Stimulated activated CD4-positive, alpha-beta T cell treated with anti-CD3 and anti-CD28 coated beads, Interleukin-1b, Interleukin-23, amount 100 ng/mL, for 24 hours (primary cell): Measurements from ENCODE around the gene PCDH12.

ENCODE experiments used
- DNase-seq, 4 experiments: peaks; one replicate each; pipeline ENCODE4 v3.0.0-alpha.2; 2020; ENCODE audit warnings: low read depth in 4 of 4, low spot score in 1 of 4

PCDH12 gene

DNA sequence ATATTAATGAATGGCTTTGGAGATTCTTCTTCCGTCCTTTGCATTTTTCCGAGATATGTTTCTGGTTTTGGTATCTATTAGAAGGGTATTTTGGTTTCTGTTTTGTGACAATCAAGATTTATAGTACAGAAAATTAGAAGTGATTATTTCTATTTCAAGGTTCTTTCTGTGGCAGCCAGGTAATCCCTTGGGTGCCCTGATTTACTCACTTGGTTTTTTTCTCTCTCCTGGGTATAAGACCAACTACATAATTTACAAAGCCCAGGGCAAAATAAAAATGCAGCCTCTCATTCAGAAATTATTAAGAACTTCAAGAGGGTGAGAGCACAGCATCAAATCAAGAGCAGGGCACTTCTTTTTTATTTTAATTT, 8.9 kb upstream of the PCDH12 start:
- DNase-seq: no peak

DNA sequence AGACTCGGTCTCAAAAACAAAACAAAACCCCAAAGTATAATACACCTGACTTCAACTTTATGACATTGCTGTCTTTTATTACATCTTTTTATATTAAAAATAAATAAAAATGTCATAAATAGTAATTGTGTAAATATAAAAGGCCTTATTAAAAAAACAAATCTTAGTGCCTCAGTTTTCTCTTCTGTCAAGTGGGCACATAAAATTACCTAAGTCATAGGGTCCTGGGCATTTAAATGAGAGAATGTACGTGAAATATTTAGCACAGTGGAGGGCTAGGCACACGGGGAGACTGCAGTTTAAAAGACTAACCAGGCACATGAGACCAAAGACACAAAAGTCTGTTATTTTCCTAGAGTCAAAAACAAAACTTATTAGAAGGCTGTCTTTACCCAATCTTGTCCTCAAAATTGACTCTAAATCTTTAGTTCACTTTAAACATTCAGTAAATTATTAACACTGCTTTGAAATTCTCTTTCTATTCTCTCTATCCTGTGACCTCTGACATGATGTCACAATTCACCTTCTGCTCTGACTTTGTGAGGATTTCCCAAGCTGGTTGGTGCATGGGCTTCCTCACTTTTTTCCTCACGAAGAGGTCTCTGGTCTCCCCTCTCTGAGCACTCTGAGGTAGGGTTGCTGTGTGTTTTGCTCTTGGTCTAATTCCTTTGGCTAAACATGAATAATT, 8.4 kb upstream of the PCDH12 start:
- no peak for DNase-seq

DNA sequence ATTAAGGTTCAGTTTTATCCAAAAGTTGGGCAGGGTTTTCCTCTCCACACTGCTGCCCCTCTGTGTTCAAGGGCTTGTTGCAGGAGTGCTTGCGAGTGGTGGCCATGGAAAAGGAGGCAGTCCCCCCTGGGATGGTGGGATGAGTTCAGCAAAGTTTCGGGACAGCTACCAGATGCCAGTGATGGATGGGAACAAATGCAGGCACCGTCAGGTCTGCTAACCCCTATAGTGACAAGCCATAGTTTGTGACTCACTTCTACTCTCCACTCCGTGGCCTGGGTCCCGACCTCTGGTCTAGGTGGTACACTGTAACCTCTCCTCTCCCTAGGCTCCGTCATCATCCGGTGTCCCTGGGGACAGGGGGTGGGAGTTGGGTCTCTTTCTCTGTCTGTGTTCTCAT, 7.1 kb upstream of the PCDH12 start:
- no peak for DNase-seq

DNA sequence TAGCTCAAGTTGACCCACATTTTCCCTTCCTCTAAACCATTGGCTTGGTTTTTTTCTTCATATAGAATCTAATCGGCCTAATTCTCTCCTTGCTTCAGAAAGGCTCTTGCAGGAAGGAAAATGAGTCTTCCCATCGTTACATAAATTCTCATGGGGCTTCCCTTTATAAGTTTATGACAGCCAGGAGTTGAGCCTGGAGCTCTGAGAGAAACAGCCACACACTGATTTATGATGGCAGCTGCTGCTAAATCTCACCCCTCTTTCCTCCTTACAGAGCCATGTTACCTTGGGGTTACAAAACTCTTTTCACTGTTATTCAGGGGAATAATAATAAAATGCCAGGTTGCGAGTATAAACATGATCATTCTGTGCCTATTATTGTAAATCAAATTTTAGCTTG, 5.7 kb upstream of the PCDH12 start:
- no peak for DNase-seq

DNA sequence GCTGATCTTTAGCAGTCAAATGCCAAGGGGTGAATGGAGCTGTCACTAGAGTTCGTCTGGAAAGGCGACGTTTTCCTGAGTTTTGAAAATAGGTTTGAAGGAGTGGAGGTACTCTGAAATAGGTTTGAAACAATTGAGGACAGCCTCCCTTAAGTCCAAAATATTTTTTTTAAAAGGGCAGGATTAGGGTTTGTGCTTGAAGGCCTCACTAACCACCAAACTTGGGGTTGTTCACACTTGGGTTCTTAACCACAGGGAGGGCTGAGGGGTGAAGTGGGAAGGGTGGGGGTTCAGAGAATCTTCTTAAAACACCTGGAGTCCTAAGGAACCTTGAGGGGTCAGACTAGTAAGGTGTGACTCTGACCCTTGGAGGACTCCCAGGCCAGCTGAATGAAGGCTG, 3.5 kb upstream of the PCDH12 start:
- no peak for DNase-seq

DNA sequence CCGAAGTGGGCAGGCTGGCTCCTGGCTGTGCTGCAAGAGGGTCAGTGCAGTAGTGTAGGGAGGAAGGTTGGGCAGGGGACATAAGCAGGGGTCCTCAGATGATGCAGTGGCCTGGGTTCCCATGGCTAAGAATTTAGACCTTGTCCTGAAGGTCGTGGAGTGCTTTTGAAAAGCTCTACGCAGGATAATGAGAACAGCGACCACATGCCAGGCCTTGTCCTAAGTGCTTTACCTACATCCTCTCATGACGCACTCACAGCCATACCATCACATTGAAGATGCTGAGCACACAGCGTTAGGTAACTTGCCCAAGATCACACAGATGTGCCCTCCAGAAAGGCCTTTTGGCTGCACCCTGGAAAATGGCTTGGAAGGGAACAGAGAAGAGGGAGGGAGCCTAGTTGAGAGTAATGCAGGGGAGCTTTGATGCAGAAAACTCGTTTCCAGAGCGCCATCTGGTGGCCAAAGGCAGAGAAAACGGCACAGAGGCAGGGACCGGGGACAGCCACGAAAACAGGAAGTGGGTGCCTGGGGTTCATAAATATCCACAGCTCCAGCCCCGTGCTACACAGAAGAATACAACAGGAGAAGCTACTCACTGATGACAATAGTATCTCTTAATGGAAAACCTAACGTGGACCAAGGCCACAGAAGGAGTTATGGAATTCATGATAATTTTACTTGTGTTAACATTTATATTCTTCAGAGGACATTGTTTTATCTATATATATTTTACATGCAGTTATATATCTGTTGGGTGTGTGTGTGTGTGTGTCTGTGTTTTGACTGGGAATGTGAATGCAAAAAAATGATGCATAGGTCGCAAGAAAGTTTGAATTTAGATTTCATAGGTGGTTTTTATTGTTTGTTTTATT, 2.7 kb upstream of the PCDH12 start:
- DNase-seq: peak; percentile 82 to 89 (median 85)

DNA sequence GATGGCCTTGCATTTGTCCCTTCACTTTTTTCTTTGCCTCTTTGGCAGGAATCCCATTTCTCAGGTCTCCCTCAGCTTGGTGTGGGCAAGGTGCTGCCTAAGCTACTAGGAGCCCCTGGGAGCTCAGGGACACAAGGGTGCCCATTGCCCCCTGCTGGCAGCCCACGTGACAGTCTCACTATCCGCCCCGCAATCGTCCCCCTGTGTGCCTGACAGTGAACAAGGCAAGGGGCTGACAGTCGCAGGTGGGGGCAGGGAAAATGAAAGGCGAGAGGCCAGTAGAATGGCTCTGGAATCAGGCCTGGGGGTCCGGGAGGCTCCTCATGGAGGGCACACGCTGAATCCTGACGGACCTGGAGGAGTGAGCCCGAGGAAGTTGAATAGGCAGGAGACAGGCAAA, 2.0 kb upstream of the PCDH12 start:
- DNase-seq: no peak

DNA sequence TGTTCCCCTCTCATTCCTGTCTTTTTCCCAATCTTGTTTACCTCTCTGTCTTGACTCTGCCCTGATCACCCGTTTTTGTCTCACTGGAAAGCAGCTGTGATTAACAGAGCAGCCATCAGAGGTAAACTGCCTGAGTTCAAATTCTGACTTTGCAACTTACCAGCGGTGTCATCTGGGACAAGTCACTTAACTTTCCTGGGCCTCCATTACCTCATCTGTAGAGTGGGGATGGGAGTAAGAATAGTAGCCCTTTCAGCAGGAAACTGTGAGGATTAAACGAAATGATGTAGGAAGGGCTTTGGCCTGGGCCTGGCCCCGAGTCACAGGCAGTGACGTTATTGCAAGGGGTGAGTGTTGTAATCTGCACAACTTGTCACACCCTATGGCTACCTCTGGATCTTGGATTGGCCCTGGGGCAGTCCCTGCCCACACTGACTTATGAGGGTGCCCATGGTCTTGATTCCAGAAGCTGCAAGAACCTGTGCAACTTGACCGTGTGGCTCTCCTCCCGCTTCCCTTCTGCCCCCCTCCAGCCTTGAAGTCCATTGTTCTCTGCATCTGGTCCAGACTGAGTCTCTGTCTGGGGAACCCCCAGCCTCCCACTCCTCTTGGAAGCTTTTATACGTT, 657 bp upstream of the PCDH12 start:
- DNase-seq: no peak

DNA sequence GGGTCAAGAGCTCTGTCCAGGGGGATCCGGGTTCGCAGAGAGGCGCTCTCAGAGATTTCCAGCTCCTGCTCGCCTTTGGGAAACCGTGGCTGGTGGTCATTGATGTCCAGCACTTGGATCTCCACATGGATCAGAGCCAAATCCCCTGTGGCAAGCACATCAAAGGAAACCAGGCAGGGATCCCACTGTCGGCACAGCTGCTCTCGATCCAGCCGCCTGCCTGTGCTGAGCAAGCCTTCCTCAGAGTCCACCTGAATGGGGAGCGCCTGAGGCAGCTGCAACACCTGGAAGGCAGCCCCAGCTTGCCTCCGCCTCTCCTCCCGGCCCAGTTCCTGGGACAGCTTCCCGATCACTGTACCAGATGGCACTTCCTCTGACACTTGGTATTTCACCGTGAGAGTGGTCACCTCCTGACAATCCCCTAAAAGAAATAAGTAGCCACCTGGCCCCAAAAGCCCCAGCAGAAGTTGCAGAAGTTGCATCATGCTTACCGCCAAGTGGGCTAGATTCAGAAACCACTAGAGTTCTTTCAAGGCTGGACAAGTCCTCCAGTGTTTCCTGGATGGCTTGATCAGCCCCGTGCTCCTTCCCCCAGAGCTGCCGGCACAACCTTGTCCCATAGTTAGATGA, 520 bp downstream of the PCDH12 start:
- no peak for DNase-seq

DNA sequence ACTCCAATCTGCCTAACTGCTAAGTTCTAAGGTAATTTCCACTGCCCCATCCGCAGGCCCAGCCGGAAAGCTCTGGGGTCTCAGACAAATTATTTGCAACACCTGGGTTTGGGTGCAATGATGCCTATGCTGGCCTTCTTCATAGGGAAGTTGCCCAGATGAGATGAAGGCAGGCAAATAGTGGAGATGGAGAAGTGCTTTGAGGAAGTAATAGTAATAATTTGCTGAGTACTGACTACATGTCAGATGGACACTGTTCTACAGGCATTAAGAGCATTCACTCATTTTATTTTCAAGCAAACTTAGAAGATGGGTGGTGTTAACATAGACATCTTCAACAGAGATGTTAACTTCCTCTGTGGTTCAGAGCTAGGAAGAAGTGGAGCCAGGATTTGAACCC, 3.8 kb downstream of the PCDH12 start:
- no peak for DNase-seq

DNA sequence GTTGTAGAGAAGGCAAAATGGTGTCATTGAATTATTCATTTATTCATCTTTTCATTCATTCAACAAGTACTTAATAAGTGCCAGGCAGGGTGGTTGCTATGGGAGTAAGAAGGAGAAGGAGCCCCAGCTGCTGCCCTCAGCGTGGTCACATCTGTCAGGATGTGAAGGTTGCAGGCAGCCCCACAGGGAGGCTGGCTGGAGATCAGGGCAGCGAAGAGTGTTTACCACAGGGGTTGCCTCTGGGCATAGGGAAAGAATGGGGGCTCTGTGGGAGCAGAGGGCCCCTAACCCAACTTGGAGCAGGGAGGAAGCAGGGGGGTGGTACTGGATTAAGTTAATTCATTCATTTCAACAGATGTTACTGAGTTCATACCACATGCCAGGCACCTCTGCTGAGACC, 6.0 kb downstream of the PCDH12 start:
- no peak for DNase-seq

DNA sequence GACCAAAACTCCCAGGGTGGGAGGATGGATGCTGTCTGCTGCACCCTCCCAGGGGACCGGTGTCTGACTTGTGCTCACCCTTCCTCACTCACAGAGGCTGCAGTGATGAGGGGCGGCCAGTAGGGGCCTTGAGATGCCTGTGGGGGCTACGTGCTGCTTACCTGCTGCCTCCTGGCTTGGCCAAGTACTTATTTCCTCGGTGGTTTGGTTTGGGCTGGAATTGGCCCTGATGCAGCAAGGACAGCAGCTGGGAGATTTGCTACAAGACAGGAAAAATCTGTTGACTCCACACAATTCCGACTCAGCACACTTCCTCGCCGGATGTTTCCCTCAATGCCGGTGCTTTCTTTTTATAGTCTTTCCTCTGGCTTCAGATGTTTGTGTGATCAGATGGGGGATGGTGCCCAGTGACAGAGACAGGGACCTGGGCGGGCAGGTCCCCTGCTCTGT, 6.6 kb downstream of the PCDH12 start:
- DNase-seq: no peak

DNA sequence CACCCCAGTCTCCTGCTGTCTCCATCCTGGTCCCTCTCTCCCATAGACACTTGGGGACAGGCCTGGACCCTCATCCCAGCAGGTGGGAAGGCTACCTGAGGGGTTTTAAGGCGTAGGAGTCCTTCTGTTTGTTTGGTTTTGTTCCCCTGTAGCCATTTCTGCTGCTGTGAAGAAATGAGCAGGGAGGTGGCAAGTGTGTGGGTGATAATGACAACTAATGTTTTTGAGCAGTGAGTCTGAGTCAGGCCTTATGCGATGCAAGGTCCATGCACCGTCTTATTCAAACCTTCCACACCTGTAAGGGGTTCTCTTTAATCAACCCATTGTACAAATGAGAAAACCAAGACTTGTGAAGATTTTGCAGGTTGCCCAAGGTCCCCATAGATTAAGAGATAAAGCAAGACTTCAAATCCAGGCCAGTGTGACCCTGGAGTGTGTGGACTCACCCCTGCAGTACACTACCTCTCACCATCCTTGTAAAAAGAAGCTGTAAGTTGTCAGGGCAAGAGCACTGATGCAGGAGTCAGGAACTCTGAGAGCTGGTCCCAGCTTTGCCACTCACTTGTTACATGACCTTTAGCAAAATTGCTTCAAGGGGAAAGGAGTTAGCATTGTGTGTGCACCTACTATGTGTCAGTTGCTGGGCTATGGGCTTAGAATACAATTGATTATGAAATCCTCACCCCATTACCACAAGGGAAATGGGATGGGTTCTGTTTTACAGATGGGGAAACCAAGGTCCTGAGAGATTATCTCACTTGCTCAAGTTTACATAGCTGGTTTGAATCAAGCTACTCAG, 7.6 kb downstream of the PCDH12 start:
- no peak for DNase-seq

DNA sequence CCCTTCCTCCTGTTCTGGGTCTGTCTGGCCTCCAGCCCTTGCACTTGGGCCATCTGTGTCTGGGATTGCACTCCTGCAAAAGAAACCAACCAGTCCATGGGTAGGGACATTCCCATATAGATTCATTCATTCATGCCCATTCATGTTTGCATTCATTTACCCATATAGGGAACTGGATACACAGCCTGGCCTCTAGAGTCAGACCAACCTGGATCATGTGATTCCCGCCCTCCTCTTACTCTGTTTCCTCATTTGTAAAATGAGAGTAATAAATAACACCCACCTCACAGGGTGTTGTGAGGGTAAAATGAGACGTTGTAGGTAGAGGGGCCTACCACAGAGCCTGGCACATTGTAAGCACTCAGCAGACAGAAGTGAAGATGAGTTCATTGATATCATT, 8.5 kb downstream of the PCDH12 start:
- DNase-seq: no peak

DNA sequence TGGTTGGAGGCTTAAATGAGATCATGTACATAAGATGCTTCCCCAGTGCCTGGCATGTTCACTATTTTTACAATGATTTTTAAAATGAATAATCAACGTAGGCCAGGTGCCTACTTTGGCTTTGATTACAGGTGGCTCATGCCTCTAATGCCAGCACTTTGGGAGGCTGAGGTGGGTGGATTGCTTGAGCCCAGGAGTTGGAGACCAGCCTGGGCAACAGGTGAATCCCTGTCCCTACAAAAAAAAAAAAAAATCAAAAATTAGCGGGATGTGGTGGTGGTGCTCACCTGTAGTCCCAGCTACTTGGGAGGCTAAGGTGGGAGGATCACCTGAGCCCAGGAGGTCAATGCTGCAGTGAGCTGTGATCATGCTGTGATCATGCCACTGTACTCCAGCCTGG, 9.2 kb downstream of the PCDH12 start:
- DNase-seq: no peak

DNA sequence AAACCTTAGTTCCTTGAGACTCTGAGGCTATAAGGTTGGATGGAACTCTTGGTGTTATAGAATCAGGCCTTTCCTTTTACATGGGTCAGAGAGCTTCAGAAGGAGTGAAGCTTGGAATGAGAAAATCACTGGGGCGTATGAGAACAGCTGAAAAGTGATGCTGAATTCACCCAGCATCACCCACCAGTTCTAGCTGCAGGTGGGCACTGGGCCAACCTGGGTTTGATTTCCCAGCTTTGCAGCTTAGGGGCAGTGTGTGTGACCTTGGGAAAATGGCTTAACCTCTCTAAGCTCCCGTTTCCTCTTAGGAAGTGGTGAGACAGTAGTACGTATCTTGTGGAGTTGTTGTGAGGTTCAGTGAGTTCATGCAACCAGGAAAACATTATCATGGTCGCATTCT, 10.7 kb downstream of the PCDH12 start:
- no peak for DNase-seq

DNA sequence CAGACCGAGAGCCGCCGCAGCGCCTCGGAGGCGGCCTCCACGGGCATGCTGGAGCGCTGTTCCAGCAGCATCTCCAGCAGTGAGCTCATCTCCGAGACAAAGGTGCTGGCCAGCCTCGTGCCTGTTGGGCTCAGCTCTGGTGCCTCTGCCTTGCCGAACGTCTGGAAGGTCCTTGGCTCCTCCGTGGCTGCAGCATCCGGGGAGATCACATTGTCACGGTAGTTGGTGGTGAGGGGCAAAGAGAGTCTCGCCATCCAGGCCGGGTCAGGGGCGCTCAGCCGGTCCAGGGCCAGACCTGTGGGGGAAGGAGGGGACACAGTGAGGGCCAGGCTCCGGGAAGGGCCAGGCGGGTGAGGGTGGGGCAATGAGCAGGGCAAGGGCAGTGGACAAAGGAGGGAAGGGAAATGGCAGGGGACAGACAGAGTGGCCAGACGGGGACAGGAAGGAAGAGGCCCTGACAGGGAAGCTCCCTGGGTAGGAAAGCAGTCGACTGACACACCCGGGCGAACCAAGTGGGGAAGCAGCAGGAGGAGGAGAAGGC, 12.4 kb downstream of the PCDH12 start:
- no peak for DNase-seq

DNA sequence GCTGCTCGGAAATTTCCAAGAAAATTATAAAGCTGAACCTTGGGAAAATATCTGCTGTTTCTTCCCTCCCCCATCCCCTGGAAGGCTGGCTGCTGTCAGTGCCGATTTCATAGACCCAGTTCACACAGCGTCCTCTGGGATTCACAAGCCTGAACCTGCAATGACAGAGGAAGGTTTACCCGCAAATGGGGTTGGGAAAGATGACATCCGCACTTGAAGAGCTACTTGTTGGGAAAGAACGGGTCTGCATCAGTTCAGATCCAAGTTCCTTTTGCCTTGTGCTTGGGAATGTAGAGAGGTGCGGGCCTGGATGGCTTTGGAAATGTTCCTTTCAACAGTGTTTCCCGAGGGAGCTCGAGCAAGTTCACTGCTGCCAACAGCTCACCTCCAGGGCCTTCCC, 13.9 kb downstream of the PCDH12 start:
- no peak for DNase-seq

DNA sequence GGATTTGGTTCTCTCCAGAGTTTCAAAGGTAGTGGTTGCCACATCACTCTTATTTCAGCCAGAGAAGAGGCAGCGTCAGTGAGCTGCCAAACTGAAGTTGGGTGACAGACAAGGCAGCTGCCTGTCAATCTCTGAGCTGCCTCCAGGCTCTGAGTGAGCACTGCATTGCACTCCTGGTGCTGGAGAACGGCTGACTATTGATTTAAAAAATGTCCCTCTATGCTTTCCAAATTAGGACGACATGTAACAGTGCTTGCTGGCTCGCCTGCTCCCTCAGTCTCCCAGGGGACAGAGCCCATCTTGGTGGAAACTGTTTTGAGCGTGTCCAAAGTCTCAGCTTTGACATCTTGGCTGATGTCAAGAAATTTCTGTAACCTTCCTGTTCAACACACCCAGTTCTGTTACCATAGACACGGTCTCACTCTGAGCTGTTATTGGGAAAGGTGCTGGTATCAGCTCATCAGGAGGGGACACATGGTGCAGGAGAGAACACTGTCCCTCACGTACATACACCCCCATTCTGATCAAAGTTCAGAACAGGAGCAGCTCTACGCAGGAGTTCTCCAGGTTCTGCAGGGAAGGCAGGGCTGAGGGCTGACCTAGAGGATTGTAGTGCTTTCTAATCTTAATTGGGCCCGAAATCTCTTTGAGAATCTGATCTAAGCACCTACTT, 15.7 kb downstream of the PCDH12 start:
- no peak for DNase-seq

DNA sequence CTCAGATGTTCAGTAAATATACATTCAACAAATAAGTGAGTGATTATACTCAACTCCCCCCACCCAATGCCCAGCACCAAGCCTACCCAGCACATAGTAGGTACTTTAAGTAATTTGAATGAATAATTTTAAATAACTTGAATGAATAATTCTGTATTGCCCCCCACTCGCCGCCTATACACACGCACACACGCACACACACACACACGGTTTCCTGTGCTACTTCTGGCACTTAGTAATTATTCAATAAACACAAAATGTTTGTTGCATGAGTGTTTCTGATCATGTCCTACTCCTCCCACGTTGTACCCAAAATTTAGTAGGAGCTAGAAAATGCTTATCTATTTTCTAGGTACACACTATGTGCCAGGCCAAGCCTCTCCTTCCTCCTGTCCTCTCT, 16.2 kb downstream of the PCDH12 start:
- no peak for DNase-seq
